Omental fat pad (tissue), 4 donors: ENCODE measurements around the gene PTN. TPM values are rescaled to one million over a fixed set of nuclear protein-coding genes. Genes with fewer than 3 reads are reported as not detected.
"Not testable (repeated sequence)": the region's sequence is repeated elsewhere in the genome, so short reads cannot be mapped to it uniquely, and the experiment has no call there.

ENCODE experiments used
- ATAC-seq: fragments of 150-250 bp; one replicate; pipeline ENCODE4 v1.9.1; 2016; ENCODE audit warnings: mild to moderate bottlenecking, moderate library complexity; ENCODE audit not compliant: low FRiP score
- DNase-seq: peaks from one replicate; pipeline ENCODE4 v3.0.0-alpha.2; 2019; ENCODE audit warnings: low spot score
- total RNA-seq, 4 donors: library from RNA; depleted of rRNA; stranded (reverse); fragments of >200 nt; gene quantifications; one replicate each; pipeline ENCODE4 v1.1.0, GENCODE V29; 2016
- TF ChIP-seq, protein P1 (sequence below), 3 donors: fragments of 450-650 bp; IDR thresholded peaks; one replicate each; pipeline ENCODE4 v1.5.1; 2016 to 2017; ENCODE audit warnings: antibody characterized with exemption in 3 of 3, mild to moderate bottlenecking in 3 of 3, moderate library complexity in 2 of 3

The PTN gene
- total RNA-seq, 4 donors from 2014 or later: 4.8 to 26.1 (median 11.2) TPM

GRCh38 chr7:137245186-137245585 is 98.3 kb downstream of the PTN start:
- TF ChIP-seq, protein P1, sequence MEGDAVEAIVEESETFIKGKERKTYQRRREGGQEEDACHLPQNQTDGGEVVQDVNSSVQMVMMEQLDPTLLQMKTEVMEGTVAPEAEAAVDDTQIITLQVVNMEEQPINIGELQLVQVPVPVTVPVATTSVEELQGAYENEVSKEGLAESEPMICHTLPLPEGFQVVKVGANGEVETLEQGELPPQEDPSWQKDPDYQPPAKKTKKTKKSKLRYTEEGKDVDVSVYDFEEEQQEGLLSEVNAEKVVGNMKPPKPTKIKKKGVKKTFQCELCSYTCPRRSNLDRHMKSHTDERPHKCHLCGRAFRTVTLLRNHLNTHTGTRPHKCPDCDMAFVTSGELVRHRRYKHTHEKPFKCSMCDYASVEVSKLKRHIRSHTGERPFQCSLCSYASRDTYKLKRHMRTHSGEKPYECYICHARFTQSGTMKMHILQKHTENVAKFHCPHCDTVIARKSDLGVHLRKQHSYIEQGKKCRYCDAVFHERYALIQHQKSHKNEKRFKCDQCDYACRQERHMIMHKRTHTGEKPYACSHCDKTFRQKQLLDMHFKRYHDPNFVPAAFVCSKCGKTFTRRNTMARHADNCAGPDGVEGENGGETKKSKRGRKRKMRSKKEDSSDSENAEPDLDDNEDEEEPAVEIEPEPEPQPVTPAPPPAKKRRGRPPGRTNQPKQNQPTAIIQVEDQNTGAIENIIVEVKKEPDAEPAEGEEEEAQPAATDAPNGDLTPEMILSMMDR (IDR thresholded peaks at IDR 0.05): no peak
- no peak for ATAC-seq
- no peak for DNase-seq

DNA sequence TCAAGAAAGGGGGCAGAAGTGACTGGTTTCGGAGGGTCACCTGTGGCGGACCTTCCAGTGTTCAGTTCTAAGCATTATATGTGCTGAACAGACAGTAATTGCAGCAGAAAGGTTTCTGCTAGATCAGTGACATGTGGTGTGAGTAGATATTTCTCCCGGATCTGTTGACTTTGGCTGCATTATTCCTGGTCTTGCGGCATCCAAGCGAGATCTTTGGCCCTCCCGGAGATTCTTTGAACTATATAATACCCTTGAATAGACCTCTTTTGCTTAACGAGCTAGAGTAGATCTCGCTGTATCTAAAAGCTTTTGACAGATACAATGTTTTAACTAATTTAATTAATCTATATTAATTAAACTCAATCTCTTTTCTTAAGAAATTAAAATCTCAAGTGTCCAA is 99.8 kb downstream of the PTN start:
- ATAC-seq (no peak), DNase-seq (no peak)
- TF ChIP-seq, protein P1 (IDR thresholded peaks at IDR 0.05): no peak

DNA sequence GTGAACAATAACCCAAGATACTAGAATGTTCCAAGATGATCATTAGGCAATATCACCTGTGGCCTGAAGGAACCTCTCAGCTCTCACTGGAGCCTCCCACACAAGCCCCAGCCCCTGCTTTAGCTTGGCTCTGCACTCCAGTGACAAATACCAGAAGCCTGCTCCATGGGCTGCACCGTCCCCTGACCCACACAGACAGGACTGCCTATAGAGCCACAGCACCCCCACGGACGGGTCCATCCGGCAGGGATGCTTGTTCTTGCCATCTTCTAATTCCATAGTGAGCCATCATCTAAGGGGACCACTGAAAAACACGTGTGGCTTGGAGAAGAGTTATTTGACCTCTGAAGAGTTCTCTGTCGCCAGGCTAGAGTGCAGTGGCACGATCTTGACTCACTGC is 100.9 kb downstream of the PTN start:
- ATAC-seq (no peak), DNase-seq (no peak)
- TF ChIP-seq, protein P1 (IDR thresholded peaks at IDR 0.05): no peak

DNA sequence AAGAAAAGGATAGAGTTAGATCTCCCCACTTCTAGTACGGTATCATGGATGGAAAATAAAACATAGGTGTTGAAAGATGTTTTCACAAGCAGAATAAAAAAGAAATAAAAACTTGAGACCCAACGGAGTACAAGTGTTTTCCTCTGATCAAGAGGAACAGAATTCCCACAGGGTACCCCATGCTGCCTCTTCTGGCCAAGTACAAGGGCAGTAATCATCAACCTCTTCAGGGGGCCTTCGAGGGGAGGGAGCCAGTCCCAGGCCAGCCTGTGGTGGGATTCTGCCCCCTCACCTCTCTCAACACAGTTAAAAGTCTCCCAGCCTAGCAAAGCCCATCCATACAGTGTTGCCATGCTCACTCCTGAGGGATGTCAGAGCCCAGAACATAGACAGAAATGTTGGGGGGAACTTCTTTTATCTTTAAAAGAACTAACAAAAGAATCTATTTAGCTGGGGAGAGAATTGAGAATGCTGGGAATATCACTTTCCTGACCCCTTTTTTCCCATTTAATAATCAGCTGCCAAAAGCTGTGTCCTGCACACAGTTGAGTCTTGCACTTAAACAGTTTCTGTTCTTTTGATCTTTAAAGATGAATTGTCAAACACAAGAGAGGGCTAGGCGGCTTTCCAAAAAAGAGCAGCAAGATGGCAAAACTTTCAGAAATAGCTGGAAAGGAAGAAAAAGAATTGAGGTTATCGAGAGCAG is 101.7 kb downstream of the PTN start:
- no peak for DNase-seq
- TF ChIP-seq, protein P1 (IDR thresholded peaks at IDR 0.05): no peak
- no peak for ATAC-seq

DNA sequence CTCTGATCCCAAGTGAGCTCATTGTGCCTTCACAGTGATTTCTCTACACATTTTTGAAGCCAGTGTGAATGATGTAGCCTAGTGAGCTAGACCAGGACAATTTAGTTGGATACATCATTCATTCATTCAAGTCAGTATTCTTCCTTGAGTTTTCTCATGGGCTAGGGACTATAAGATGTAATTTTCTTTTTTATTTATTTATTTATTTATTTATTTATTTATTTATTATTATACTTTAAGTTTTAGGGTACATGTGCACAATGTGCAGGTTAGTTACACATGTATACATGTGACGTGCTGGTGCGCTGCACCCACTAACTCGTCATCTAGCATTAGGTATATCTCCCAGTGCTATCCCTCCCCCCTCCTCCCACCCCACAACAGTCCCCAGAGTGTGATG is 104.3 kb downstream of the PTN start:
- not testable (repeated sequence) for ATAC-seq

GRCh38 chr7:137235434-137235833 is 108.1 kb downstream of the PTN start:
- TF ChIP-seq, protein P1 (IDR thresholded peaks at IDR 0.05): no peak
- DNase-seq: no peak
- ATAC-seq: no peak

More for the DNA sequence above, 104.3 kb downstream of the PTN start:
- not testable (repeated sequence) for DNase-seq

DNA sequence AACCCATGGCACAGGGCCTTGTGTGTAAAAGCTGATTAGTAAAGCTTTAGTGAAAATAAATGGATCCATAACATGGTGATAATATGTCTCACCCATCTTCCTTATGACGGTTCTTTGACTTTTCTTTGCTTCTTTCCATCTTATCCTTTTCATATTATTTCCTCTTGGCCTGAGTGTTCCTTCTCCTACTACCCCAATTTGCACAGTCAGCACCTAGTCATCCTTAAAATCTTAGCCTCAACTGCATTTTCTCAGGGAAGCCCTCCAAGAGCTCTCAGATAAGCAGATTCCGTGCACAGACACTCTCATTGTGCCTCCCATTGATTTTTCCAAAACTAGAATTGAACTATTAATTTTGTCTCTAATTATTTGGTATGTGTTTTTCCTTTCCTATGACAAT is 112.4 kb downstream of the PTN start:
- ATAC-seq (no peak), DNase-seq (no peak)
- TF ChIP-seq, protein P1 (IDR thresholded peaks at IDR 0.05): no peak
